ENCODE data around the gene TSPO2.

The TSPO2 gene

GRCh38 chr6:41093729-41094128, 51.5 kb downstream of the TSPO2 start (continued):
- TF ChIP-seq CSRNP3 (CRISPR knock-in tag; IDR thresholded peaks at IDR 0.05) (no peak), ZFP3 (CRISPR knock-in tag; IDR thresholded peaks at IDR 0.05) (no peak), TOX (CRISPR knock-in tag; IDR thresholded peaks at IDR 0.05; ENCODE audit: borderline replicate concordance) (no peak), SNAI2 (CRISPR knock-in tag; IDR thresholded peaks at IDR 0.05) (no peak)
